HepG2 (cell line): ENCODE measurements around the gene AJM1. TPM values are rescaled to one million over a fixed set of nuclear protein-coding genes. Genes with fewer than 3 reads are reported as not detected.

Experiments
- AKAP8 ChIP-seq: sonication (generic); formaldehyde crosslinking; IDR thresholded peaks from 2 replicates; pipeline ENCODE4 v1.5.1; 2020; ENCODE audit warnings: mild to moderate bottlenecking, missing genetic modification reagents
- FOXP4 ChIP-seq: sonication (generic); formaldehyde crosslinking; IDR thresholded peaks from 2 replicates; pipeline ENCODE4 v1.4.0; 2020; ENCODE audit warnings: missing genetic modification reagents
- GABPB1 ChIP-seq: IDR thresholded peaks from 2 replicates; pipeline ENCODE4 v1.6.1; 2016; ENCODE audit warnings: mild to moderate bottlenecking, missing genetic modification reagents, moderate library complexity, missing compliant biosample characterization
- HNF4G ChIP-seq, 2 experiments: sonication (generic) in 1 of 2; formaldehyde crosslinking in 1 of 2; IDR thresholded peaks; 2 replicates each; pipeline versions ENCODE4 v1.4.0 to v1.6.1; 2011 to 2020; ENCODE audit warnings: borderline replicate concordance in 2 of 2, low read depth in 2 of 2, mild to moderate bottlenecking in 2 of 2, low read length in 1 of 2, missing genetic modification reagents in 1 of 2, moderate library complexity in 1 of 2
- KDM6A ChIP-seq: IDR thresholded peaks from 2 replicates; pipeline ENCODE4 v1.6.1; 2016; ENCODE audit warnings: low read depth
- KLF6 ChIP-seq: IDR thresholded peaks from 2 replicates; pipeline ENCODE4 v1.8.0; 2016; ENCODE audit warnings: missing biosample characterization, missing genetic modification reagents
- MNT ChIP-seq: fragments of 450-650 bp; IDR thresholded peaks from 2 replicates; pipeline ENCODE4 v1.6.1; 2016
- MXD3 ChIP-seq: IDR thresholded peaks from 2 replicates; pipeline ENCODE4 v1.6.1; 2016; ENCODE audit warnings: mild to moderate bottlenecking, missing biosample characterization, missing genetic modification reagents
- NCOA5 ChIP-seq: sonication (generic); formaldehyde crosslinking; IDR thresholded peaks from 2 replicates; pipeline ENCODE4 v1.4.0; 2020; ENCODE audit warnings: missing genetic modification reagents
- PAXIP1 ChIP-seq: sonication (generic); formaldehyde crosslinking; conservative IDR thresholded peaks from 2 replicates; pipeline ENCODE4 v1.4.0; 2020; ENCODE audit warnings: mild to moderate bottlenecking, missing genetic modification reagents, moderate library complexity
- RFX5 ChIP-seq: IDR thresholded peaks from 2 replicates; pipeline ENCODE4 v1.6.1; 2011; ENCODE audit warnings: low read depth, low read length, improper control_type of control experiment
- ZNF546 ChIP-seq: sonication (generic); formaldehyde crosslinking; conservative IDR thresholded peaks from 2 replicates; pipeline ENCODE4 v1.8.1; 2023; ENCODE audit warnings: mild to moderate bottlenecking, missing genetic modification reagents
- ZNF563 ChIP-seq: sonication (generic); formaldehyde crosslinking; IDR thresholded peaks from 2 replicates; pipeline ENCODE4 v1.8.0; 2022; ENCODE audit warnings: mild to moderate bottlenecking, moderate library complexity, missing genetic modification reagents
- ZNF749 ChIP-seq: sonication (generic); formaldehyde crosslinking; IDR thresholded peaks from 2 replicates; pipeline ENCODE4 v1.8.0; 2022; ENCODE audit warnings: mild to moderate bottlenecking, missing genetic modification reagents, moderate library complexity, borderline replicate concordance
- ZNF790 ChIP-seq: sonication (generic); formaldehyde crosslinking; IDR thresholded peaks from 2 replicates; pipeline ENCODE4 v1.8.0; 2022; ENCODE audit warnings: missing genetic modification reagents, mild to moderate bottlenecking, borderline replicate concordance
- ZNF792 ChIP-seq: IDR thresholded peaks from 2 replicates; pipeline ENCODE4 v1.6.1; 2016
- polyA plus RNA-seq, 8 experiments: library from polyadenylated mRNA; depleted of rRNA in 3 of 8; stranded (reverse) in 7 of 8; unstranded in 1 of 8; fragments of >200 nt; fragmentation: Illumina TruSeq in 4 of 8; extraction: Trizol in 4 of 8; gene quantifications; 2 replicates each; pipeline versions ENCODE4 v1.2.1 to v1.2.3, GENCODE V29; 2011 to 2016; ENCODE audit warnings: low read depth in 4 of 8, missing spikeins in 1 of 8, mixed read lengths in 1 of 8; ENCODE audit not compliant: insufficient read depth in 1 of 8
- total RNA-seq, 5 experiments: library from RNA; depleted of rRNA; stranded (reverse); fragments of >200 nt; fragmentation: Illumina TruSeq; extraction: Trizol; gene quantifications; 2 replicates each; pipeline ENCODE4 v1.2.3, GENCODE V29; 2016; ENCODE audit warnings: low read depth in 1 of 5
- TF ChIP-seq, protein P1 (sequence below), 2 experiments: sonication (generic) in 1 of 2; formaldehyde crosslinking in 1 of 2; IDR thresholded peaks; 2 replicates each; pipeline versions ENCODE4 v1.4.0 to v1.6.1; 2018 to 2020; ENCODE audit warnings: missing genetic modification reagents in 2 of 2, borderline replicate concordance in 1 of 2, low read depth in 1 of 2, mild to moderate bottlenecking in 1 of 2, missing biosample characterization in 1 of 2

The AJM1 gene
- total and polyA plus RNA-seq, 2 of the 13 experiments (the other 11 are each of a cell fraction or from before 2014, with no cell fraction given), result 1.1 to 1.2 TPM

GRCh38 chr9:136840877-136841645 is 1.2 kb upstream of the AJM1 start (continued):
- TF ChIP-seq KDM6A (CRISPR knock-in tag) (no peak), PAXIP1 (CRISPR knock-in tag) (peak; percentile 84), ZNF546 (CRISPR knock-in tag) (no peak), FOXP4 (CRISPR knock-in tag) (0 out of 2 replicates have a peak, but pooled peaks have one; percentile 37), ZNF792 (no peak; the same call in 1 of the 2 replicates), AKAP8 (CRISPR knock-in tag) (peak; percentile 100), GABPB1 (CRISPR knock-in tag) (0 out of 2 replicates have a peak, but pooled peaks have one; percentile 45), KLF6 (CRISPR knock-in tag) (no peak), RFX5 (no peak), NCOA5 (CRISPR knock-in tag) (no peak), MXD3 (CRISPR knock-in tag) (no peak), MNT (0 out of 2 replicates have a peak, but pooled peaks have one; percentile 11), ZNF563 (CRISPR knock-in tag) (no peak), ZNF790 (CRISPR knock-in tag) (no peak), ZNF749 (no peak), HNF4G (IDR thresholded peaks at IDR 0.05; ENCODE audit: borderline replicate concordance, low read depth, low read length) (peak; percentile 58; the same call in 1 of the 2 replicates), HNF4G (CRISPR knock-in tag; IDR thresholded peaks at IDR 0.05; ENCODE audit: borderline replicate concordance, low read depth) (no peak)
- TF ChIP-seq, protein P1, sequence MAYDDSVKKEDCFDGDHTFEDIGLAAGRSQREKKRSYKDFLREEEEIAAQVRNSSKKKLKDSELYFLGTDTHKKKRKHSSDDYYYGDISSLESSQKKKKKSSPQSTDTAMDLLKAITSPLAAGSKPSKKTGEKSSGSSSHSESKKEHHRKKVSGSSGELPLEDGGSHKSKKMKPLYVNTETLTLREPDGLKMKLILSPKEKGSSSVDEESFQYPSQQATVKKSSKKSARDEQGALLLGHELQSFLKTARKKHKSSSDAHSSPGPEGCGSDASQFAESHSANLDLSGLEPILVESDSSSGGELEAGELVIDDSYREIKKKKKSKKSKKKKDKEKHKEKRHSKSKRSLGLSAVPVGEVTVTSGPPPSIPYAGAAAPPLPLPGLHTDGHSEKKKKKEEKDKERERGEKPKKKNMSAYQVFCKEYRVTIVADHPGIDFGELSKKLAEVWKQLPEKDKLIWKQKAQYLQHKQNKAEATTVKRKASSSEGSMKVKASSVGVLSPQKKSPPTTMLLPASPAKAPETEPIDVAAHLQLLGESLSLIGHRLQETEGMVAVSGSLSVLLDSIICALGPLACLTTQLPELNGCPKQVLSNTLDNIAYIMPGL (CRISPR knock-in tag; IDR thresholded peaks at IDR 0.05; ENCODE audit: borderline replicate concordance in 1 of 2, low read depth in 1 of 2), result 0 out of 4 replicates have a peak, but pooled peaks of 1 of the 2 experiments have one; percentile 37
